ENCODE results near the gene GNA12.

Gene GNA12

DNA sequence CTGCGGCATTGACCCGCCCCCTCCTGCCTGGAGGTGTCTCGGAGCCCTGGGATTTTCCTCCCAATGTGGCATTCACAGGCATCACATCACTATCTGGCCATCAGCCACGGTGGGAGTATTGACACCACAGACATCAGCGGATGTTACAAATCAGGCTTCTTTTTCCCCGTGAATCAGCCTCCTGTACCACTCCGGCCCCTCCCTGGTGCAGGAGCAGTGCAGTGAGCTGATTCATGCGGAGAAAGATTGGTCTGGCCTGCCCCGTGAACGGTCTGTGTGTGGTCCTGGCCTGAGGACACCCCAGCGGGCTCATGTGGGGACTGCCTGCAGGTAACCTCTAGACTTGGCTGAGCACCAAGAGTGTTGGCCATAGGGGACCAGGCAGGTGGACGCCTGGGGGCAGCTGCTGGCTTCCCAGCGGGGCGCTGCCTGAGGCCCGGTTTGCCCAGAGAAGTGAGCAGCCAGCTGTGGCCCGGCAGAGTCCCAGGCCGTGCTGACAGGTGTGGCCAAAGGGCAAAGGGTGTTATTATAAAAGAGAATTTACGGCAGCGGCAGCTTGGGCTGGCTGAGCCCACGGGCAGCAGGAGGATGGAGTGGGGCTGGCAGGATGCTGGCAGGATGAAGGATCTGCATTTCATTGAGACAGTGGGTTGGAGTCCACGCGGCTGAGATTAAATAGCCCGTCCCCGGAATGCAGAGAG, 32.1 kb upstream of the GNA12 start:
- TF ChIP-seq FOXP2 (optimal IDR thresholded peaks at IDR 0.05; ENCODE audit: borderline replicate concordance, extremely low read depth, extremely low read length, insufficient read depth) (no peak), TAF1 (IDR thresholded peaks at IDR 0.05; ENCODE audit: borderline replicate concordance, insufficient read depth, low read length) (no peak), POLR2AphosphoS5 (IDR thresholded peaks at IDR 0.05; ENCODE audit: low read depth, low read length) (no peak), SIN3A (IDR thresholded peaks at IDR 0.05; ENCODE audit: borderline replicate concordance, insufficient read depth, low read length) (no peak)
- TF ChIP-seq, protein P1, sequence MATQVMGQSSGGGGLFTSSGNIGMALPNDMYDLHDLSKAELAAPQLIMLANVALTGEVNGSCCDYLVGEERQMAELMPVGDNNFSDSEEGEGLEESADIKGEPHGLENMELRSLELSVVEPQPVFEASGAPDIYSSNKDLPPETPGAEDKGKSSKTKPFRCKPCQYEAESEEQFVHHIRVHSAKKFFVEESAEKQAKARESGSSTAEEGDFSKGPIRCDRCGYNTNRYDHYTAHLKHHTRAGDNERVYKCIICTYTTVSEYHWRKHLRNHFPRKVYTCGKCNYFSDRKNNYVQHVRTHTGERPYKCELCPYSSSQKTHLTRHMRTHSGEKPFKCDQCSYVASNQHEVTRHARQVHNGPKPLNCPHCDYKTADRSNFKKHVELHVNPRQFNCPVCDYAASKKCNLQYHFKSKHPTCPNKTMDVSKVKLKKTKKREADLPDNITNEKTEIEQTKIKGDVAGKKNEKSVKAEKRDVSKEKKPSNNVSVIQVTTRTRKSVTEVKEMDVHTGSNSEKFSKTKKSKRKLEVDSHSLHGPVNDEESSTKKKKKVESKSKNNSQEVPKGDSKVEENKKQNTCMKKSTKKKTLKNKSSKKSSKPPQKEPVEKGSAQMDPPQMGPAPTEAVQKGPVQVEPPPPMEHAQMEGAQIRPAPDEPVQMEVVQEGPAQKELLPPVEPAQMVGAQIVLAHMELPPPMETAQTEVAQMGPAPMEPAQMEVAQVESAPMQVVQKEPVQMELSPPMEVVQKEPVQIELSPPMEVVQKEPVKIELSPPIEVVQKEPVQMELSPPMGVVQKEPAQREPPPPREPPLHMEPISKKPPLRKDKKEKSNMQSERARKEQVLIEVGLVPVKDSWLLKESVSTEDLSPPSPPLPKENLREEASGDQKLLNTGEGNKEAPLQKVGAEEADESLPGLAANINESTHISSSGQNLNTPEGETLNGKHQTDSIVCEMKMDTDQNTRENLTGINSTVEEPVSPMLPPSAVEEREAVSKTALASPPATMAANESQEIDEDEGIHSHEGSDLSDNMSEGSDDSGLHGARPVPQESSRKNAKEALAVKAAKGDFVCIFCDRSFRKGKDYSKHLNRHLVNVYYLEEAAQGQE (IDR thresholded peaks at IDR 0.05; ENCODE audit: insufficient read depth in 1 of 2, low read depth in 2 of 2, low read length in 2 of 2) = no peak

- TF ChIP-seq SIN3A (IDR thresholded peaks at IDR 0.05; ENCODE audit: borderline replicate concordance, insufficient read depth, low read length) (no peak), FOXP2 (optimal IDR thresholded peaks at IDR 0.05; ENCODE audit: borderline replicate concordance, extremely low read depth, extremely low read length, insufficient read depth) (no peak), POLR2AphosphoS5 (IDR thresholded peaks at IDR 0.05; ENCODE audit: low read depth, low read length) (peak; percentile 100), TAF1 (IDR thresholded peaks at IDR 0.05; ENCODE audit: borderline replicate concordance, insufficient read depth, low read length) (peak; percentile 65; the same call in 1 of the 2 replicates)
- TF ChIP-seq, protein P1 (IDR thresholded peaks at IDR 0.05; ENCODE audit: insufficient read depth in 1 of 2, low read depth in 2 of 2, low read length in 2 of 2) = peak in 1 of 2 experiments; percentile 51; a peak in 1 of 4 replicates
These were observed 29.8 kb upstream of the GNA12 start for GRCh38 chr7:2873686-2874551.

DNA sequence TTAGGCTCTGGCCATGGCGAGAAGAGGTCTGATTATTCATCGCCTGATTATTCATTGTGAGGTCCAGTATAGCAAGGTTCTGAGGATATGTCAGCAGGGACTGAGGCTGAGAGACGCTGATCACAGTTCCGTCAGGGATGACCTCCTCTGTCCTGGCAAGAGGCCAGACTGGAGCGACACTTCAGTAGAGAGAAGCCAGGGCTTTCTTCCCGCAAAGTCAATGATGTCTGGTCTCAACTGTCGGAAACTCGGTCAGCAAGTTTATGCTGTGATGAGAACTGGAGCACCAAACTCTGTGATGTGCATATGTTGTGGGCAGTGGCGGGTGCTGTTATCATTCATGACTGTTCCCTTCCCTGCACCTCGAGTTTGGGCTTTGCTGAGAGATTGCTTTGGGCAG, 29.0 kb upstream of the GNA12 start:
- TF ChIP-seq FOXP2 (optimal IDR thresholded peaks at IDR 0.05; ENCODE audit: borderline replicate concordance, extremely low read depth, extremely low read length, insufficient read depth) = no peak
- TF ChIP-seq POLR2AphosphoS5 (IDR thresholded peaks at IDR 0.05; ENCODE audit: low read depth, low read length) = no peak
- TF ChIP-seq TAF1 (IDR thresholded peaks at IDR 0.05; ENCODE audit: borderline replicate concordance, insufficient read depth, low read length) = no peak
- TF ChIP-seq, protein P1 (IDR thresholded peaks at IDR 0.05; ENCODE audit: insufficient read depth in 1 of 2, low read depth in 2 of 2, low read length in 2 of 2) = no peak
- no peak for TF ChIP-seq SIN3A (IDR thresholded peaks at IDR 0.05; ENCODE audit: borderline replicate concordance, insufficient read depth, low read length)

- TF ChIP-seq SIN3A (IDR thresholded peaks at IDR 0.05; ENCODE audit: borderline replicate concordance, insufficient read depth, low read length) = no peak
These were observed 28.3 kb upstream of the GNA12 start for GRCh38 chr7:2872296-2872874.

DNA sequence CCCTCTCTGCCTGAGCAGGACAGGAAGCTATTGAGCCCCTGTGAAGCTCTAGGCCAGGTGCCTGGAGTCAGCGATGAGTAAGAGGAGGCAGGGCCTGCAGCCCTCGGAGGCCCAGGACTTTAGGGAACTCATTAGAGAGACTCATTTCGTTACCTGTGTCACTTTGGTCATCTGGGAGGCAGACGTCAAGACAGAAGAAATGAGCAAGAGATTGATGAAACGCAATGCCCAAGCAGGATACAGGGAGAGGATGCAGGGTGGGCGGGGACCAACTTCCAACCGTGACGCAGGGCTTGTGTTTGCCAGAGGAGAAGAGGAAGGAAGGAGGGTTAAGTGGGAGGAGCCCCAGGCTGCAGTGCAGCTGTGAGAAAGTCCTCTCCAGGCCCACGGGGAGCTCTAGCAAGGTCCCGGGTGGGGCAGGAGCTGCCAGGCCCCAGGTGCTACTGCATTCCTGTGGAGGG, 26.4 kb upstream of the GNA12 start:
- TF ChIP-seq FOXP2 (optimal IDR thresholded peaks at IDR 0.05; ENCODE audit: borderline replicate concordance, extremely low read depth, extremely low read length, insufficient read depth) = no peak
- no peak for TF ChIP-seq POLR2AphosphoS5 (IDR thresholded peaks at IDR 0.05; ENCODE audit: low read depth, low read length)
- no peak for TF ChIP-seq TAF1 (IDR thresholded peaks at IDR 0.05; ENCODE audit: borderline replicate concordance, insufficient read depth, low read length)
- TF ChIP-seq, protein P1 (IDR thresholded peaks at IDR 0.05; ENCODE audit: insufficient read depth in 1 of 2, low read depth in 2 of 2, low read length in 2 of 2) = no peak
- TF ChIP-seq SIN3A (IDR thresholded peaks at IDR 0.05; ENCODE audit: borderline replicate concordance, insufficient read depth, low read length) = no peak

All from PFSK-1 (cell line).